Astrocyte (in vitro differentiated cells and primary cell): Measurements from ENCODE around the gene NR2F1.

Experiments used
- CTCF ChIP-seq: IDR thresholded peaks from 2 replicates; pipeline ENCODE4 v1.5.1; 2011; ENCODE audit warnings: low read depth, mild to moderate bottlenecking, inconsistent platforms, low read length, moderate library complexity; ENCODE audit not compliant: insufficient read depth
- EZH2 ChIP-seq: IDR thresholded peaks from 2 replicates; pipeline ENCODE4 v1.6.1; 2012; ENCODE audit warnings: mild to moderate bottlenecking, low read length, inconsistent platforms; ENCODE audit not compliant: insufficient read depth

GRCh38 chr5:93596676-93597490 lies 13.9 kb downstream of the NR2F1 start:
- TF ChIP-seq CTCF (no peak), EZH2 (no peak)
